H9 (cell line): ENCODE data around the gene RRP1B. TPM values are rescaled to one million over a fixed set of nuclear protein-coding genes. Genes with fewer than 3 reads are reported as not detected.

Experiments
- DNase-seq: peaks from one replicate; pipeline ENCODE4 v3.0.0-alpha.2; 2017
- H2AFZ ChIP-seq: one replicate; pipeline ENCODE4 v1.6.1; 2013; ENCODE audit warnings: mild to moderate bottlenecking, low read length, control low read depth, moderate library complexity
- H2AK5ac ChIP-seq: 2 replicates; pipeline ENCODE4 v1.6.1; 2013; ENCODE audit warnings: low read length, control low read depth, mixed read lengths; ENCODE audit not compliant: insufficient read length
- H2BK120ac ChIP-seq: one replicate; pipeline ENCODE4 v1.6.1; 2013; ENCODE audit warnings: low read depth, mild to moderate bottlenecking, low read length, control low read depth, inconsistent platforms; ENCODE audit not compliant: poor library complexity, severe bottlenecking
- H2BK12ac ChIP-seq: 2 replicates; pipeline ENCODE4 v1.6.1; 2013; ENCODE audit warnings: low read length, control low read depth, mixed read lengths, low read depth; ENCODE audit not compliant: insufficient read length
- H2BK15ac ChIP-seq: 2 replicates; pipeline ENCODE4 v1.6.1; 2013; ENCODE audit warnings: low read depth, low read length, control low read depth
- H2BK20ac ChIP-seq: one replicate; pipeline ENCODE4 v1.6.1; 2013; ENCODE audit warnings: low read depth, mild to moderate bottlenecking, low read length, control low read depth, inconsistent platforms; ENCODE audit not compliant: poor library complexity, severe bottlenecking
- H2BK5ac ChIP-seq: 2 replicates; pipeline ENCODE4 v1.6.1; 2013; ENCODE audit warnings: low read length, control low read depth, mixed read lengths; ENCODE audit not compliant: insufficient read length
- H3K14ac ChIP-seq: 2 replicates; pipeline ENCODE4 v1.6.1; 2013; ENCODE audit warnings: low read length, control low read depth; ENCODE audit not compliant: insufficient read depth
- H3K18ac ChIP-seq: 2 replicates; pipeline ENCODE4 v1.6.1; 2013; ENCODE audit warnings: low read depth, mild to moderate bottlenecking, mixed read lengths, low read length, control low read depth; ENCODE audit not compliant: insufficient read length
- H3K23ac ChIP-seq: 2 replicates; pipeline ENCODE4 v1.6.1; 2013; ENCODE audit warnings: low read length, control low read depth, mixed read lengths, low read depth; ENCODE audit not compliant: insufficient read length
- H3K23me2 ChIP-seq: 2 replicates; pipeline ENCODE4 v1.6.1; 2013; ENCODE audit warnings: low read depth, mild to moderate bottlenecking, mixed read lengths, low read length, control low read depth; ENCODE audit not compliant: insufficient read length, poor library complexity, severe bottlenecking
- H3K27ac ChIP-seq: 2 replicates; pipeline ENCODE4 v1.5.1; 2013; ENCODE audit warnings: low read length, control low read depth, mixed read lengths, low read depth; ENCODE audit not compliant: insufficient read length
- H3K27me3 ChIP-seq: 2 replicates; pipeline ENCODE4 v1.6.1; 2013; ENCODE audit warnings: low read length, control low read depth, inconsistent platforms; ENCODE audit not compliant: insufficient read depth
- H3K4ac ChIP-seq: 2 replicates; pipeline ENCODE4 v1.6.1; 2013; ENCODE audit warnings: low read depth, mild to moderate bottlenecking, control low read depth, inconsistent platforms, low read length, moderate library complexity
- H3K4me1 ChIP-seq: 2 replicates; pipeline ENCODE4 v1.6.1; 2013; ENCODE audit warnings: low read length, control low read depth, inconsistent platforms; ENCODE audit not compliant: insufficient read depth
- H3K4me2 ChIP-seq: 2 replicates; pipeline ENCODE4 v1.6.1; 2013; ENCODE audit warnings: low read length, control low read depth, mixed read lengths; ENCODE audit not compliant: insufficient read length, insufficient read depth
- H3K56ac ChIP-seq: 2 replicates; pipeline ENCODE4 v1.6.1; 2013; ENCODE audit warnings: low read depth, mild to moderate bottlenecking, mixed read lengths, low read length, control low read depth; ENCODE audit not compliant: insufficient read length
- H3K79me1 ChIP-seq: 2 replicates; pipeline ENCODE4 v1.6.1; 2013; ENCODE audit warnings: low read depth, mild to moderate bottlenecking, moderate library complexity, low read length, control low read depth, inconsistent platforms; ENCODE audit not compliant: insufficient read depth, poor library complexity, severe bottlenecking
- H3K79me2 ChIP-seq: 2 replicates; pipeline ENCODE4 v1.6.1; 2013; ENCODE audit warnings: low read length, control low read depth, inconsistent platforms; ENCODE audit not compliant: insufficient read depth
- H3K9ac ChIP-seq: 2 replicates; pipeline ENCODE4 v1.6.1; 2013; ENCODE audit warnings: low read length, control low read depth, mixed read lengths; ENCODE audit not compliant: insufficient read length; ENCODE audit errors: extremely low read depth
- H3K9me3 ChIP-seq: one replicate; pipeline ENCODE4 v1.6.1; 2013; ENCODE audit warnings: low read depth, low read length, inconsistent platforms; ENCODE audit not compliant: control insufficient read depth
- H3T11ph ChIP-seq: one replicate; pipeline ENCODE4 v1.6.1; 2013; ENCODE audit warnings: mild to moderate bottlenecking, low read length, control low read depth, inconsistent platforms
- H4K20me1 ChIP-seq: one replicate; pipeline ENCODE4 v1.6.1; 2013; ENCODE audit not compliant: control insufficient read depth, insufficient read length, insufficient read depth
- H4K5ac ChIP-seq: 2 replicates; pipeline ENCODE4 v1.6.1; 2013; ENCODE audit warnings: low read depth, mild to moderate bottlenecking, mixed read lengths, low read length, control low read depth; ENCODE audit not compliant: insufficient read length
- H4K8ac ChIP-seq: replicated peaks from 2 replicates; pipeline ENCODE4 v1.6.1; 2013; ENCODE audit warnings: low read length, control low read depth, mixed read lengths, low read depth; ENCODE audit not compliant: insufficient read length
- H4K91ac ChIP-seq: 2 replicates; pipeline ENCODE4 v1.6.1; 2013; ENCODE audit warnings: low read depth, mild to moderate bottlenecking, moderate library complexity, mixed read lengths, low read length, control low read depth; ENCODE audit not compliant: insufficient read length
- H3K27ac Mint-ChIP-seq, 3 experiments: 2 replicates in 2 of 3; 3 replicates in 1 of 3; pipeline ENCODE4 v1.8.0; 2020 to 2021; ENCODE audit warnings: mixed read lengths in 3 of 3, mild to moderate bottlenecking in 1 of 3, moderate library complexity in 1 of 3
- H3K27me3 Mint-ChIP-seq: 2 replicates; pipeline ENCODE4 v1.8.0; 2021; ENCODE audit warnings: low read depth, mild to moderate bottlenecking, moderate library complexity, mixed read lengths
- H3K36me3 Mint-ChIP-seq, 3 experiments: 2 replicates in 2 of 3; 3 replicates in 1 of 3; pipeline ENCODE4 v1.8.0; 2020 to 2021; ENCODE audit warnings: low read depth in 3 of 3, mixed read lengths in 3 of 3; ENCODE audit not compliant: insufficient read depth in 1 of 3
- H3K4me1 Mint-ChIP-seq, 2 experiments: 2 replicates each; pipeline ENCODE4 v1.8.0; 2020; ENCODE audit warnings: mixed read lengths in 2 of 2
- H3K4me3 Mint-ChIP-seq, 2 experiments: 2 replicates in 1 of 2; 3 replicates in 1 of 2; pipeline ENCODE4 v1.8.0; 2020 to 2021; ENCODE audit warnings: mild to moderate bottlenecking in 2 of 2, mixed read lengths in 2 of 2, moderate library complexity in 1 of 2
- H3K9me3 Mint-ChIP-seq, 2 experiments: 2 replicates in 1 of 2; 3 replicates in 1 of 2; pipeline ENCODE4 v1.8.0; 2020; ENCODE audit warnings: mild to moderate bottlenecking in 2 of 2, mixed read lengths in 2 of 2, moderate library complexity in 1 of 2
- WGBS: extraction: QIAGEN DNeasy Blood & Tissue Kit; methylation state at CpG from one replicate; pipeline ENCODE4 v1.1.7; 2013; ENCODE audit warnings: missing lambda C conversion rate, low lambda C conversion rate, mixed read lengths; ENCODE audit not compliant: insufficient read length; ENCODE audit errors: extremely low coverage; 5-methylcytosine and 5-hydroxymethylcytosine counted together
- total RNA-seq: library from RNA; stranded (reverse); gene quantifications from 2 replicates; pipeline ENCODE4 v1.2.1, GENCODE V29; 2021
- TF ChIP-seq, protein P1 (sequence below): fragments of 200-600 bp; sonication (generic); conservative IDR thresholded peaks from 3 replicates; pipeline ENCODE4 v1.8.0; 2021; ENCODE audit warnings: antibody characterized with exemption, mild to moderate bottlenecking

The RRP1B gene
- total RNA-seq, 1 experiment from 2014 or later: 96.6 TPM

DNA sequence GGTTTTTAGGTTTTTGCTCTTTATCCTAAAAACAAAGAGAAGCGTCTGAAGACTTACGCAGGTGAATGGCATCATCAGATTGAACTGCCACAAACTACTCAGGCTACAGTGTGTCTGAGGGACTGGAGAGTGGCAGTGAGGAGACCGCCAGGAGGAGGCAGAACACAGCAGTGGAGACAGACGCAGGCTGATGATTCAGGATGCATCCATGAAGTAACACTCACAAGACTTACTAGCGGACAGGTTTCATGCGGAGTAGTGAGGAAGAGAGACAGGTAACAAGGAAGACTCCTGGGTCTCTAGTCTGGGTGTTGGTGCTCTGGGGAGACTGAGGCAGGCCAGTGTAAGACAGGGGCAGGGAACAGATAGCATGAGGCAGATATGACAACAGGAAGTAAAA is 5.7 kb upstream of the RRP1B start:
- no CpG with 5 or more reads among the region's 6 CpGs for WGBS
- H3K36me3 Mint-ChIP-seq: no peaks in the 10 kb centered on the region

More for the DNA sequence above, 5.7 kb upstream of the RRP1B start:
- Histone ChIP-seq H3K23me2 (no peaks in the 10 kb centered on the region), H4K8ac (no peak overlapping the region), H2BK120ac (no peak overlapping the region), H3K14ac (no peak overlapping the region), H2AK5ac (no peak overlapping the region), H3K56ac (no peak overlapping the region), H3K9ac (no peak overlapping the region), H2BK5ac (no peak overlapping the region), H3T11ph (no peak overlapping the region), H3K18ac (no peak overlapping the region), H4K91ac (no peak overlapping the region), H3K4me2 (no peak overlapping the region), H2BK12ac (no peak overlapping the region), H3K79me1 (no peaks in the 10 kb centered on the region), H2BK20ac (no peak overlapping the region), H3K23ac (no peak overlapping the region), H3K9me3 (no peaks in the 10 kb centered on the region), H3K4ac (no peak overlapping the region), H3K79me2 (no peaks in the 10 kb centered on the region), H3K4me1 (no peaks in the 10 kb centered on the region), H2AFZ (no peak overlapping the region), H3K27ac (no peak overlapping the region), H3K27me3 (no peaks in the 10 kb centered on the region), H4K20me1 (no peaks in the 10 kb centered on the region), H2BK15ac (no peak overlapping the region), H4K5ac (no peak overlapping the region)
- TF ChIP-seq, protein P1, sequence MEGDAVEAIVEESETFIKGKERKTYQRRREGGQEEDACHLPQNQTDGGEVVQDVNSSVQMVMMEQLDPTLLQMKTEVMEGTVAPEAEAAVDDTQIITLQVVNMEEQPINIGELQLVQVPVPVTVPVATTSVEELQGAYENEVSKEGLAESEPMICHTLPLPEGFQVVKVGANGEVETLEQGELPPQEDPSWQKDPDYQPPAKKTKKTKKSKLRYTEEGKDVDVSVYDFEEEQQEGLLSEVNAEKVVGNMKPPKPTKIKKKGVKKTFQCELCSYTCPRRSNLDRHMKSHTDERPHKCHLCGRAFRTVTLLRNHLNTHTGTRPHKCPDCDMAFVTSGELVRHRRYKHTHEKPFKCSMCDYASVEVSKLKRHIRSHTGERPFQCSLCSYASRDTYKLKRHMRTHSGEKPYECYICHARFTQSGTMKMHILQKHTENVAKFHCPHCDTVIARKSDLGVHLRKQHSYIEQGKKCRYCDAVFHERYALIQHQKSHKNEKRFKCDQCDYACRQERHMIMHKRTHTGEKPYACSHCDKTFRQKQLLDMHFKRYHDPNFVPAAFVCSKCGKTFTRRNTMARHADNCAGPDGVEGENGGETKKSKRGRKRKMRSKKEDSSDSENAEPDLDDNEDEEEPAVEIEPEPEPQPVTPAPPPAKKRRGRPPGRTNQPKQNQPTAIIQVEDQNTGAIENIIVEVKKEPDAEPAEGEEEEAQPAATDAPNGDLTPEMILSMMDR: 0 out of 3 replicates have a peak, but pooled peaks have one; percentile 16
- H3K4me3 Mint-ChIP-seq: no peak overlapping the region
- peaks cover 1% of the 10 kb centered on the region for H3K27me3 Mint-ChIP-seq
- no peaks in the 10 kb centered on the region for H3K4me1 Mint-ChIP-seq
- no peaks in the 10 kb centered on the region for H3K9me3 Mint-ChIP-seq
- no peak overlapping the region; a peak in 1 of 7 replicates for H3K27ac Mint-ChIP-seq
- DNase-seq: no peak
